GM06990 (cell line): Measurements from ENCODE around the gene ITCH.
"Not testable (repeated sequence)": the region's sequence is repeated elsewhere in the genome, so short reads cannot be mapped to it uniquely, and the experiment has no call there.

ENCODE experiments used
- DNase-seq: peaks from one replicate; pipeline ENCODE4 v3.0.0-alpha.2; 2011; ENCODE audit not compliant: insufficient read length; ENCODE audit errors: extremely low read depth
- H3K27me3 ChIP-seq: replicated peaks from 2 replicates; pipeline ENCODE4 v1.6.0; 2011; ENCODE audit warnings: low read length; ENCODE audit not compliant: control insufficient read depth, insufficient read depth
- H3K36me3 ChIP-seq: 2 replicates; pipeline ENCODE4 v1.5.1; 2011; ENCODE audit warnings: low read length; ENCODE audit not compliant: control insufficient read depth, insufficient read depth
- H3K4me3 ChIP-seq: replicated peaks from 2 replicates; pipeline ENCODE4 v1.5.1; 2011; ENCODE audit warnings: low read depth, mild to moderate bottlenecking, control low read depth, low read length
- TF ChIP-seq, protein P1 (sequence below): IDR thresholded peaks from 2 replicates; pipeline ENCODE4 v1.5.1; 2011; ENCODE audit warnings: low read length, control low read depth, mild to moderate bottlenecking, inconsistent platforms; ENCODE audit not compliant: insufficient read depth, poor library complexity, severe bottlenecking

ITCH gene

GRCh38 chr20:34403908-34404307, 40.8 kb downstream of the ITCH start:
- peak; percentile 26 for DNase-seq
- TF ChIP-seq, protein P1, sequence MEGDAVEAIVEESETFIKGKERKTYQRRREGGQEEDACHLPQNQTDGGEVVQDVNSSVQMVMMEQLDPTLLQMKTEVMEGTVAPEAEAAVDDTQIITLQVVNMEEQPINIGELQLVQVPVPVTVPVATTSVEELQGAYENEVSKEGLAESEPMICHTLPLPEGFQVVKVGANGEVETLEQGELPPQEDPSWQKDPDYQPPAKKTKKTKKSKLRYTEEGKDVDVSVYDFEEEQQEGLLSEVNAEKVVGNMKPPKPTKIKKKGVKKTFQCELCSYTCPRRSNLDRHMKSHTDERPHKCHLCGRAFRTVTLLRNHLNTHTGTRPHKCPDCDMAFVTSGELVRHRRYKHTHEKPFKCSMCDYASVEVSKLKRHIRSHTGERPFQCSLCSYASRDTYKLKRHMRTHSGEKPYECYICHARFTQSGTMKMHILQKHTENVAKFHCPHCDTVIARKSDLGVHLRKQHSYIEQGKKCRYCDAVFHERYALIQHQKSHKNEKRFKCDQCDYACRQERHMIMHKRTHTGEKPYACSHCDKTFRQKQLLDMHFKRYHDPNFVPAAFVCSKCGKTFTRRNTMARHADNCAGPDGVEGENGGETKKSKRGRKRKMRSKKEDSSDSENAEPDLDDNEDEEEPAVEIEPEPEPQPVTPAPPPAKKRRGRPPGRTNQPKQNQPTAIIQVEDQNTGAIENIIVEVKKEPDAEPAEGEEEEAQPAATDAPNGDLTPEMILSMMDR = no peak
- no peak overlapping the region for H3K4me3 ChIP-seq
- H3K36me3 ChIP-seq = no peaks in the 10 kb centered on the region
- no peaks in the 10 kb centered on the region for H3K27me3 ChIP-seq

- H3K36me3 ChIP-seq = no peaks in the 10 kb centered on the region; the same call in 1 of the 2 replicates
- no peak overlapping the region for H3K4me3 ChIP-seq
- H3K27me3 ChIP-seq = no peaks in the 10 kb centered on the region
- TF ChIP-seq, protein P1 = no peak
- no peak for DNase-seq
These were observed 41.7 kb downstream of the ITCH start for GRCh38 chr20:34404803-34405202.

DNA sequence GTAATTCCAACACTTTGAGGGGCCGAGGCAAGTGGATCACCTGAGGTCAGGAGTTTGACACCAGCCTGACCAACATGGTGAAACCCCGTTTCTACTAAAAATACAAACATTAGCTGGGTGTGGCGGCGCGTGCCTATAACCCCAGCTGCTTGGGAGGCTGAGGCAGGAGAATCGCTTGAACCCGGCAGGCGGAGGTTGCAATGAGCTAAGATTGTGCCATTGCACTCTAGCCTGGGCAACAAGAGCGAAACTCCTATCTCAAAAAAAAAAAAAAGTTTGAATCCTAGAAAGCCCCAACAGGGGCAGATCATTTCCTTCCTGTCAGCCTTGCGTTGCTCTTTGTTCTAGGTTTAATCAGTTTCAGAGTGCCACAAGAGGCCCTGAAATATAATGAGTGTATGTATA, 42.2 kb downstream of the ITCH start:
- DNase-seq = peak; percentile 57
- H3K36me3 ChIP-seq, H3K4me3 ChIP-seq, H3K27me3 ChIP-seq: not testable (repeated sequence)

GRCh38 chr20:34405942-34406341, 42.9 kb downstream of the ITCH start:
- not testable (repeated sequence) for H3K36me3 ChIP-seq, H3K27me3 ChIP-seq, H3K4me3 ChIP-seq, DNase-seq

GRCh38 chr20:34407962-34408474, 44.9 kb downstream of the ITCH start:
- no peaks in the 10 kb centered on the region; the same call in none of the 2 replicates for H3K36me3 ChIP-seq
- TF ChIP-seq, protein P1 = no peak
- H3K27me3 ChIP-seq = no peaks in the 10 kb centered on the region
- H3K4me3 ChIP-seq = no peak overlapping the region
- DNase-seq = no peak

- no peak for DNase-seq
- TF ChIP-seq, protein P1 = no peak
- no peaks in the 10 kb centered on the region for H3K27me3 ChIP-seq
- no peak overlapping the region for H3K4me3 ChIP-seq
- no peaks in the 10 kb centered on the region; the same call in none of the 2 replicates for H3K36me3 ChIP-seq
These were observed 47.3 kb downstream of the ITCH start for GRCh38 chr20:34410336-34410735.

GRCh38 chr20:34412453-34412852, 49.4 kb downstream of the ITCH start:
- DNase-seq = no peak
- TF ChIP-seq, protein P1 = no peak
- no peak overlapping the region for H3K4me3 ChIP-seq
- H3K36me3 ChIP-seq = no peaks in the 10 kb centered on the region; the same call in none of the 2 replicates
- H3K27me3 ChIP-seq = no peaks in the 10 kb centered on the region

DNA sequence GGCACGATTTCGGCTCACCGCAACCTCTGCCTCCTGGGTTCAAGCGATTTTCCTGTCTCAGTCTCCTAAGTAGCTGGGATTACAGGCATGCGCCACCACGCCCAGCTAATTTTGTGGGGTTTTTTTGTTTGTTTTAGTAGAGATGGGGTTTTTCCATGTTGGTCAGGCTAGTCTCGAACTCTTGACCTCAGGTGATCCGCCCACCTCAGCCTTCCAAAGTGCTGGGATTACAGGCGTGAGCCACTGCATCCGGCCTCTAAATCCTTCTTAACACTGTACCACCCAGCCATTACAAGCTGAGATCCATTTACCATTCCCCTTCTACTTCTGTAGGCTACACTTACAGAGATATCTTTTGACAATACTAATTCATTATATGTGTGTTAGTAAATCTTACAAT, 51.5 kb downstream of the ITCH start:
- H3K27me3 ChIP-seq, H3K36me3 ChIP-seq, H3K4me3 ChIP-seq, DNase-seq: not testable (repeated sequence)
